Naive thymus-derived CD4-positive, alpha-beta T cell (primary cell): ENCODE results near the gene CDH4. TPM values are rescaled to one million over a fixed set of nuclear protein-coding genes. Genes with fewer than 3 reads are reported as not detected.

Experiments
- ATAC-seq: fragments of 150-1000 bp; cut with Tn5 transposase; 2 replicates; pipeline ENCODE4 v1.10.0; 2021; ENCODE audit warnings: mild to moderate bottlenecking, moderate library complexity
- CTCF ChIA-PET: fragments of 350-600 bp; sonication (Branson Sonifier 250); formaldehyde crosslinking; loops from one replicate; lab custom pipeline; 2021; ENCODE audit warnings: antibody characterized with exemption; lab: Charles Lee
- POLR2A ChIA-PET: fragments of 350-600 bp; sonication (Branson Sonifier 250); formaldehyde crosslinking; loops from one replicate; lab custom pipeline; 2021; ENCODE audit warnings: antibody characterized with exemption, inconsistent platforms; lab: Charles Lee
- DNase-seq, 9 donors: peaks; one replicate each; pipeline versions ENCODE4 v3.0.0 to v3.0.0-alpha.2; 2020 to 2022; ENCODE audit warnings: mixed read lengths in 1 of 9
- H3K27ac ChIP-seq: one replicate; pipeline ENCODE4 v1.7.0; 2013; ENCODE audit warnings: mild to moderate bottlenecking, low read depth, low read length, moderate library complexity
- H3K27me3 ChIP-seq, 2 donors: one replicate each; pipeline ENCODE4 v1.7.0; 2013; ENCODE audit warnings: low read length in 2 of 2, mild to moderate bottlenecking in 2 of 2, moderate library complexity in 2 of 2; ENCODE audit not compliant: control insufficient read depth in 2 of 2, insufficient read depth in 2 of 2
- H3K36me3 ChIP-seq, 3 experiments: 1 replicate in 2 of 3; 2 replicates in 1 of 3; pipeline ENCODE4 v1.7.0; 2013; ENCODE audit warnings: low read length in 3 of 3, mild to moderate bottlenecking in 3 of 3, moderate library complexity in 1 of 3; ENCODE audit not compliant: insufficient read depth in 3 of 3, control insufficient read depth in 2 of 3
- H3K4me1 ChIP-seq, 2 donors: one replicate each; pipeline ENCODE4 v1.7.0; 2013; ENCODE audit warnings: low read length in 2 of 2, mild to moderate bottlenecking in 2 of 2, moderate library complexity in 1 of 2; ENCODE audit not compliant: control insufficient read depth in 2 of 2, insufficient read depth in 2 of 2
- H3K4me3 ChIP-seq: 2 replicates; pipeline ENCODE4 v1.7.0; 2013; ENCODE audit warnings: mild to moderate bottlenecking, low read length
- H3K9me3 ChIP-seq, 3 experiments: 1 replicate in 2 of 3; 2 replicates in 1 of 3; pipeline ENCODE4 v1.7.0; 2013; ENCODE audit warnings: low read length in 3 of 3; ENCODE audit not compliant: control insufficient read depth in 2 of 3
- H3K27ac Mint-ChIP-seq, 9 donors: one replicate each; pipeline ENCODE4 v1.8.0; 2020 to 2022; ENCODE audit warnings: mixed read lengths in 9 of 9, mild to moderate bottlenecking in 8 of 9, moderate library complexity in 5 of 9, inconsistent platforms in 2 of 9
- H3K27me3 Mint-ChIP-seq, 5 donors: one replicate each; pipeline ENCODE4 v1.8.0; 2021 to 2022; ENCODE audit warnings: mixed read lengths in 5 of 5, mild to moderate bottlenecking in 1 of 5
- H3K36me3 Mint-ChIP-seq, 5 donors: one replicate each; pipeline ENCODE4 v1.8.0; 2020 to 2022; ENCODE audit warnings: mixed read lengths in 5 of 5, mild to moderate bottlenecking in 3 of 5, inconsistent platforms in 1 of 5
- H3K4me1 Mint-ChIP-seq, 7 donors: one replicate each; pipeline ENCODE4 v1.8.0; 2020 to 2022; ENCODE audit warnings: mixed read lengths in 7 of 7, mild to moderate bottlenecking in 3 of 7, inconsistent platforms in 1 of 7
- H3K4me3 Mint-ChIP-seq, 10 donors: one replicate each; pipeline ENCODE4 v1.8.0; 2020 to 2022; ENCODE audit warnings: mild to moderate bottlenecking in 10 of 10, mixed read lengths in 10 of 10, moderate library complexity in 6 of 10, inconsistent platforms in 2 of 10
- H3K9me3 Mint-ChIP-seq, 11 donors: one replicate each; pipeline ENCODE4 v1.8.0; 2020 to 2022; ENCODE audit warnings: mixed read lengths in 11 of 11, mild to moderate bottlenecking in 4 of 11, inconsistent platforms in 1 of 11, moderate library complexity in 1 of 11
- intact Hi-C, 2 donors: fragments of 100-400 bp; cut with micrococcal nuclease; formaldehyde crosslinking; loops; one replicate each; pipeline ENCODE4 v1.15.1; 2023
- polyA plus RNA-seq, 2 donors: library from polyadenylated mRNA; unstranded; fragments of 300-500 nt; fragmentation: Illumina TruSeq; gene quantifications; one replicate each; pipeline ENCODE4 v1.2.3, GENCODE V29; 2021
- total RNA-seq, 6 experiments: library from RNA in 5 of 6; stranded (reverse) in 5 of 6; gene quantifications; 1 replicate in 5 of 6; 2 replicates in 1 of 6; pipeline ENCODE4 v1.2.3 and lab custom pipeline; 2021 to 2026

CDH4 gene
- total and polyA plus RNA-seq, 7 experiments from 2014 or later: 0.05 to 0.43 (median 0.14) TPM; not detected in 1

DNA sequence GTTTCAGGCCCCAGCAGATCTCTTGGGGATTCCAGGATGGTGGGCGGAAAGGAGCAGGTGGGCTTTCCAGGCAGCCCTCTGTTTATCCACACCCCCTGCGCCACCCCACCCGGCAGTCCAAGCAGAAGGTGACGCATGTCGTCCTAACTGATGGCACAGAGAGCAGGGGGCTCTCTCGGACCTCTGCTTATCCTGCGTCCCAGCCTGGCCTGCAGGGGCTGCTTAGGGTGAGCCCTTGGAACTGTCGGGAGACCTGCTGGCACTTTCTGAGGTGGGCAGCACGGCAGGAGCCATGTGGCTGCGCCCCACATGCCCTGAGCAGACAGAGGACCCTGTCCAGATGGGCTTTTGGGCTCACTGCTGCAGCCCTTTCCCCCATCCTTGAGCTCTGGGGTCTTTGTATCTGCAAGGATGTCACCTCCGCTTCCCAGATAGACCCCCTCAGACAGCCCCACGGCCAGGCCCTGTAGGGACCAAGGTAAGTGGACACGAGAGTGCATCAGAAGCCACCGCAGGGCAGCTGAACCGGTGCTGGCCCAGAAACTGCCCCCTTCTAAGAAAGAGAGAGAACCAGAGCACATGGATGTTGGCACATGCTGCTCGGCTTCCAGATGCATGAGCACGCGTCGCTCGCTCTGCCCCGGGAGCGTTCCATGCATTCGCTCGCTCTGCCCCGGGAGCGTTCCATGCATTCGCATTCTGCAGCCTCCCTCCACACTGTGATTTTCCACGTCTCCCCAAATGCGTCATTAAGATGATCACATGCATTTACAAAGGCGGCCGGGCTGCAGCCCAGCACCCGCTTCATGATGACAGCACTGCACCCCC lies 566.9 kb downstream of the CDH4 start:
- H3K27me3 Mint-ChIP-seq: peaks cover 0 to 18% (median 0%) of the 10 kb centered on the region in 5 donors
- intact Hi-C loops: no loop called here
- H3K9me3 Mint-ChIP-seq: peaks cover 0 to 12% (median 5%) of the 10 kb centered on the region in 11 donors
- no peaks in the 10 kb centered on the region for H3K9me3 ChIP-seq
- no peak for DNase-seq
- CTCF ChIA-PET: no interaction called here
- no peak overlapping the region for H3K4me3 Mint-ChIP-seq
- ATAC-seq: no peak
- H3K4me1 Mint-ChIP-seq: no peaks in the 10 kb centered on the region
- POLR2A ChIA-PET: no interaction called here
- H3K27ac Mint-ChIP-seq: no peak overlapping the region
- no peak overlapping the region for H3K4me3 ChIP-seq
- H3K27ac ChIP-seq: no peak overlapping the region
- H3K36me3 ChIP-seq: no peaks in the 10 kb centered on the region
- H3K27me3 ChIP-seq: no peaks in the 10 kb centered on the region
- no peaks in the 10 kb centered on the region for H3K4me1 ChIP-seq
- no peaks in the 10 kb centered on the region for H3K36me3 Mint-ChIP-seq

DNA sequence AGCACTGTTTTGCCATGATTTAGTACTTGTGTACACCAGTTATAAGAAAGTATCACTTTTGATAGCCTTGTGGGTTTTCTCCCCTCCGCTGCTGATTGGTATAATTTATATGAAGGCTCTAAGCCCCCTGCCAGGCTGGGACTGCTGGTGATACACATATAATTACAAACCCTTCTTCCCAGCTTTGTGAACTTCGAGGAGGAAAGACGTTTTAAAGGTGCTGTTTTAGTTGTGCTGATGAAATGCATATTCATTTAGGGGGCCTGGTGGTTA lies 567.4 kb downstream of the CDH4 start:
- no peak for ATAC-seq

DNA sequence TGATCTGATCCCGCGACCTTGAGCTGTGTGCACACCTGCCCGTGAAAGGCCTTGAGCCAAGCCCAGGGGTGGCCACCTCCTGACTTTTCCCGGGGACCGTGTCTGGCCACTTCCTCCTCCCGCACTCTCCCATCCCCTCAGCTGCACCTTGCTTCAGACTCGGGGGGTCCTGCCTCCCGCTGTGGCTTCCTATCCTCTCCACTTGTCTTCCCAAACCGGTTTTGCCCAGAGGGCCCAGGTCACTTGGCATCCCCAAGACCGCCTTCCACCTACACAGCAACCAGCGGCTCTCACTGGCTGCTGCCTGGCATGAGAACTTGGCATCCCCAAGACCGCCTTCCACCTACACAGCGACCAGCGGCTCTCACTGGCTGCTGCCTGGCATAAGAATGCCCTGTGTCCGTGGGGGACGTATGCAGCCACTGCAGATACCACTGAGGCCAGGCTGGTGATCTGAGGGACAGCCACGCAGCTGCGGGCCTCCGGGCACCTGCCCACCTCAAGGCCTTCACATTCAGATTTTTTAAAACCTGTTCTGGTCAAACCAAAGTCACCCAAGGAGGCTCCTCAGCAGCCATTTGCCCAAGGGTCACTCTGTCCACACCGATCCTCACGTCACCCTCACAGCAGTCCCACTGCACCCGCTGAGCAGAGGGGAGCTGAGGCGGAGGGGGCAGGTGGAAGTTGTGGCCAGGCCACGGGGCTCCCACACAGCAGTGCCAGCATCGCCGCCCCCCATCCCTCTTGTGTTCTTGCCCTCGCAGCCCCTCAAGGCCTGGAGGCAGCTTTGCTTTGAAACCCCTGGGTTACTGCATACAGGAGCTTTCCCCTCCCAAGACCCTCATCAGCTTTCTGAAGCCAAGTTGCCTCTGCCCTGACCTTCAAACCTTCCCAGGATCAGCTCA lies 568.1 kb downstream of the CDH4 start:
- ATAC-seq (no peak), DNase-seq (no peak)
- Mint-ChIP-seq H3K27ac (no peak overlapping the region), H3K27me3 (peaks cover 0 to 18% (median 0%) of the 10 kb centered on the region in 5 donors), H3K9me3 (peaks cover 0 to 12% (median 5%) of the 10 kb centered on the region in 11 donors), H3K4me3 (no peak overlapping the region), H3K36me3 (no peaks in the 10 kb centered on the region), H3K4me1 (no peaks in the 10 kb centered on the region)
- Histone ChIP-seq H3K9me3 (no peaks in the 10 kb centered on the region), H3K27ac (no peak overlapping the region), H3K36me3 (no peaks in the 10 kb centered on the region), H3K4me3 (no peak overlapping the region), H3K4me1 (no peaks in the 10 kb centered on the region), H3K27me3 (no peaks in the 10 kb centered on the region)
- POLR2A ChIA-PET: no interaction called here
- CTCF ChIA-PET: no interaction called here
- intact Hi-C loops: no loop called here

More for the DNA sequence above, 567.4 kb downstream of the CDH4 start:
- H3K36me3 ChIP-seq: no peaks in the 10 kb centered on the region
- no peaks in the 10 kb centered on the region for H3K27me3 ChIP-seq
- Mint-ChIP-seq H3K9me3 (peaks cover 0 to 12% (median 5%) of the 10 kb centered on the region in 11 donors), H3K4me1 (no peaks in the 10 kb centered on the region), H3K27ac (no peak overlapping the region), H3K4me3 (no peak overlapping the region), H3K27me3 (peaks cover 0 to 18% (median 0%) of the 10 kb centered on the region in 5 donors), H3K36me3 (no peaks in the 10 kb centered on the region)
- intact Hi-C loops: no loop called here
- no peak for DNase-seq
- H3K4me1 ChIP-seq: no peaks in the 10 kb centered on the region
- CTCF ChIA-PET: no interaction called here
- POLR2A ChIA-PET: no interaction called here
- no peaks in the 10 kb centered on the region for H3K9me3 ChIP-seq
- no peak overlapping the region for H3K4me3 ChIP-seq
- no peak overlapping the region for H3K27ac ChIP-seq

DNA sequence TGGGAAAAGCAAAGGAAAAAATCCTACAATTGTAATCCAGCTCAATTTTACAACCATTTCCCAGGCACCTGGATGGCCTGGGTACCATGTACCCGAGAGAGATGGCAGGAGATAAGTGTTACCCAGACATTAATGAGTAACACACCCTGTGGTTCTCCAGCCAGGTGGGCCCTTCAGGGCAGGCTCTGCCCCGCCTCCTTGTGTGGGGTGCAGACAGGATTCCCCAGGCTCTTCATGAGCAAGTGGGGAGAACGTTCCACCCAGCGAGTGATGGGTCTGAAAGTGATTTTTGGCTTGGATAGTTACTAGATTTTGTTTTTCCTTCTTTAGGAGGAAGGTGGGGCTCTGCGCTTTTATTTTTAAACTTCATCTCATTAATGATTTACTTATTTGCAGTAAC lies 569.7 kb downstream of the CDH4 start:
- no peak for ATAC-seq
- Histone ChIP-seq H3K4me3 (no peak overlapping the region), H3K36me3 (no peaks in the 10 kb centered on the region), H3K27ac (no peak overlapping the region), H3K27me3 (no peaks in the 10 kb centered on the region), H3K9me3 (no peaks in the 10 kb centered on the region), H3K4me1 (no peaks in the 10 kb centered on the region)
- DNase-seq: no peak
- H3K9me3 Mint-ChIP-seq: peaks cover 0 to 12% (median 5%) of the 10 kb centered on the region in 11 donors
- POLR2A ChIA-PET: no interaction called here
- intact Hi-C loops: no loop called here
- peaks cover 0 to 18% (median 0%) of the 10 kb centered on the region in 5 donors for H3K27me3 Mint-ChIP-seq
- no peaks in the 10 kb centered on the region for H3K36me3 Mint-ChIP-seq
- H3K4me3 Mint-ChIP-seq: no peak overlapping the region
- no peak overlapping the region for H3K27ac Mint-ChIP-seq
- CTCF ChIA-PET: no interaction called here
- no peaks in the 10 kb centered on the region for H3K4me1 Mint-ChIP-seq

GRCh38 chr20:61822396-61822795 lies 570.3 kb downstream of the CDH4 start:
- Histone ChIP-seq H3K27me3 (no peaks in the 10 kb centered on the region), H3K27ac (no peak overlapping the region), H3K4me1 (no peaks in the 10 kb centered on the region), H3K4me3 (no peak overlapping the region), H3K9me3 (no peaks in the 10 kb centered on the region), H3K36me3 (no peaks in the 10 kb centered on the region)
- H3K4me1 Mint-ChIP-seq: no peaks in the 10 kb centered on the region
- no peak for ATAC-seq
- ChIA-PET CTCF (no interaction called here), POLR2A (no interaction called here)
- H3K9me3 Mint-ChIP-seq: peaks cover 0 to 12% (median 5%) of the 10 kb centered on the region in 11 donors
- no peaks in the 10 kb centered on the region for H3K36me3 Mint-ChIP-seq
- intact Hi-C loops: no loop called here
- H3K27ac Mint-ChIP-seq: no peak overlapping the region
- DNase-seq: no peak
- peaks cover 0 to 18% (median 0%) of the 10 kb centered on the region in 5 donors for H3K27me3 Mint-ChIP-seq
- no peak overlapping the region for H3K4me3 Mint-ChIP-seq

- Histone ChIP-seq H3K4me3 (no peak overlapping the region), H3K4me1 (no peaks in the 10 kb centered on the region), H3K9me3 (no peaks in the 10 kb centered on the region), H3K27me3 (no peaks in the 10 kb centered on the region), H3K27ac (no peak overlapping the region), H3K36me3 (no peaks in the 10 kb centered on the region)
- ATAC-seq: no peak
- intact Hi-C loops: no loop called here
- H3K27ac Mint-ChIP-seq: no peak overlapping the region
- H3K4me3 Mint-ChIP-seq: no peak overlapping the region
- no peak for DNase-seq
- H3K9me3 Mint-ChIP-seq: peaks cover 0 to 12% (median 5%) of the 10 kb centered on the region in 11 donors
- no peaks in the 10 kb centered on the region for H3K4me1 Mint-ChIP-seq
- ChIA-PET POLR2A (no interaction called here), CTCF (no interaction called here)
- no peaks in the 10 kb centered on the region for H3K36me3 Mint-ChIP-seq
- peaks cover 0 to 18% (median 0%) of the 10 kb centered on the region in 5 donors for H3K27me3 Mint-ChIP-seq
These were observed 571.2 kb downstream of the CDH4 start for GRCh38 chr20:61823242-61823641.
